K562 (cell line): ENCODE data around the gene SLC26A5. TPM values are rescaled to one million over a fixed set of nuclear protein-coding genes. Genes with fewer than 3 reads are reported as not detected.
A peak's percentile ranks its signal among the peaks of the same experiment; 100 is the strongest.

Experiments
- ATAC-seq: fragments of 200-7000 bp; cut with Tn5 transposase; 3 replicates; pipeline ENCODE4 v1.9.1; 2020; ENCODE audit warnings: moderate library complexity
- BruUV-seq: library from RNA; stranded (reverse); fragments of 400-500 nt; replicated peaks from 2 replicates; lab custom pipeline; 2021; lab: Mats Ljungman, UMichigan
- CTCF ChIA-PET: fragments of 300-600 bp; formaldehyde crosslinking; extraction: SDS; loops from one replicate; lab custom pipeline; 2021; ENCODE audit warnings: low intra/inter-chr PET ratio; lab: Yijun Ruan, JAX
- POLR2A ChIA-PET: fragments of 300-600, 350-650 bp; sonication (Branson Sonifier 250); formaldehyde crosslinking; extraction: SDS; loops from one replicate; lab custom pipeline; 2021; ENCODE audit warnings: antibody characterized with exemption, inconsistent platforms; lab: Yijun Ruan, JAX
- DNase-seq, 4 experiments: peaks; one replicate each; pipeline versions ENCODE4 v3.0.0 to v3.0.0-alpha.2; 2011 to 2018; ENCODE audit warnings: low spot score in 3 of 4, mixed read lengths in 3 of 4; ENCODE audit errors: extremely low read depth in 1 of 4
- FAIRE-seq: peaks from 2 replicates; lab custom pipeline; 2011; peaks lifted over from hg19 to GRCh38; lab: Jason Lieb, UNC
- H2AFZ ChIP-seq: 2 replicates; pipeline ENCODE4 v1.6.0; 2011; ENCODE audit warnings: low read depth, low read length, control low read depth, inconsistent platforms
- H3K27ac ChIP-seq: fragments of 200-600 bp; 3 replicates; pipeline ENCODE4 v1.8.0; 2011; ENCODE audit warnings: low read depth, mild to moderate bottlenecking, control low read depth, inconsistent platforms, low read length, moderate library complexity, mixed read lengths; ENCODE audit errors: extremely low read depth
- H3K27me3 ChIP-seq, 2 experiments: fragments of 300-600 bp in 1 of 2; 2 replicates in 1 of 2; 3 replicates in 1 of 2; pipeline versions ENCODE4 v1.6.0 to v1.8.0; 2011; ENCODE audit warnings: inconsistent platforms in 2 of 2, low read length in 2 of 2, mild to moderate bottlenecking in 1 of 2, mixed read lengths in 1 of 2, moderate library complexity in 1 of 2; ENCODE audit not compliant: control insufficient read depth in 2 of 2, insufficient read depth in 2 of 2
- H3K36me3 ChIP-seq: fragments of 300-600 bp; 3 replicates; pipeline ENCODE4 v1.8.0; 2011; ENCODE audit warnings: mild to moderate bottlenecking, low read length, inconsistent platforms; ENCODE audit not compliant: control insufficient read depth, insufficient read depth
- H3K4me1 ChIP-seq, 2 experiments: fragments of 200-600 bp in 1 of 2; replicated peaks in 1 of 2; 2 replicates in 1 of 2; 3 replicates in 1 of 2; pipeline versions ENCODE4 v1.5.1 to v1.8.0; 2011; ENCODE audit warnings: inconsistent platforms in 2 of 2, low read length in 2 of 2, mild to moderate bottlenecking in 1 of 2, mixed read lengths in 1 of 2, moderate library complexity in 1 of 2; ENCODE audit not compliant: control insufficient read depth in 2 of 2, insufficient read depth in 2 of 2
- H3K4me2 ChIP-seq: 2 replicates; pipeline ENCODE4 v1.6.1; 2011; ENCODE audit warnings: low read length, control low read depth, inconsistent platforms, mixed read lengths; ENCODE audit not compliant: insufficient read depth
- H3K4me3 ChIP-seq: fragments of 200-600 bp; sonication (generic), shearing (Covaris generic); 2 replicates; pipeline ENCODE4 v1.5.1; 2016; ENCODE audit warnings: control low read depth, inconsistent platforms
- H3K79me2 ChIP-seq: fragments of 200-600 bp; 3 replicates; pipeline ENCODE4 v1.8.0; 2011; ENCODE audit warnings: low read length, inconsistent platforms; ENCODE audit not compliant: control insufficient read depth, insufficient read depth
- H3K9ac ChIP-seq, 2 experiments: 2 replicates each; pipeline versions ENCODE4 v1.6.0 to v1.6.1; 2011; ENCODE audit warnings: low read depth in 2 of 2, low read length in 2 of 2, control low read depth in 1 of 2, inconsistent platforms in 1 of 2, mild to moderate bottlenecking in 1 of 2, mixed read lengths in 1 of 2; ENCODE audit not compliant: insufficient read depth in 1 of 2
- H3K9me1 ChIP-seq: one replicate; pipeline ENCODE4 v1.6.0; 2011; ENCODE audit warnings: inconsistent platforms, mild to moderate bottlenecking, low read length, moderate library complexity; ENCODE audit not compliant: control insufficient read depth, insufficient read depth
- H3K9me3 ChIP-seq: replicated peaks from 2 replicates; pipeline ENCODE4 v1.5.1; 2011; ENCODE audit warnings: low read depth, low read length, inconsistent platforms; ENCODE audit not compliant: control insufficient read depth, insufficient read depth
- H4K20me1 ChIP-seq: replicated peaks from 2 replicates; pipeline ENCODE4 v1.6.1; 2011; ENCODE audit warnings: low read length, inconsistent platforms, mixed read lengths; ENCODE audit not compliant: control insufficient read depth, insufficient read depth
- CHD1 ChIP-seq: fragments of 200-600 bp; sonication (generic); IDR thresholded peaks from one replicate; pipeline ENCODE4 v1.6.1; 2012; ENCODE audit warnings: mild to moderate bottlenecking, moderate library complexity, low read length, inconsistent platforms
- ELF4 ChIP-seq: fragments of 450-650 bp; formaldehyde crosslinking; IDR thresholded peaks from 2 replicates; pipeline ENCODE4 v1.4.0; 2022; ENCODE audit warnings: missing genetic modification characterization
- HNRNPK ChIP-seq: fragments of 200-400 bp; formaldehyde crosslinking; IDR thresholded peaks from one replicate; pipeline ENCODE4 v1.6.1; 2018; ENCODE audit warnings: mild to moderate bottlenecking, low read depth, low read length; ENCODE audit not compliant: poor library complexity, severe bottlenecking
- ILK ChIP-seq: fragments of 450-650 bp; IDR thresholded peaks from 2 replicates; pipeline ENCODE4 v1.6.1; 2016; ENCODE audit warnings: missing genetic modification characterization, low read depth, mild to moderate bottlenecking, missing compliant biosample characterization, moderate library complexity, borderline replicate concordance
- LCOR ChIP-seq: sonication (generic); formaldehyde crosslinking; IDR thresholded peaks from 2 replicates; pipeline ENCODE4 v1.8.0; 2022; ENCODE audit warnings: mild to moderate bottlenecking, missing genetic modification reagents
- MCM5 ChIP-seq: fragments of 450-650 bp; IDR thresholded peaks from 2 replicates; pipeline ENCODE4 v1.6.1; 2016; ENCODE audit warnings: low read depth
- STAG1 ChIP-seq: sonication (generic); formaldehyde crosslinking; IDR thresholded peaks from 2 replicates; pipeline ENCODE4 v1.5.0; 2020; ENCODE audit warnings: missing genetic modification reagents, borderline replicate concordance
- TBL1XR1 ChIP-seq, 2 experiments: IDR thresholded peaks; 2 replicates each; pipeline ENCODE4 v1.6.1; 2012; ENCODE audit warnings: improper control_type of control experiment in 2 of 2, low read length in 2 of 2, mild to moderate bottlenecking in 1 of 2
- ZEB2 ChIP-seq: fragments of 450-650 bp; IDR thresholded peaks from 2 replicates; pipeline ENCODE4 v1.6.1; 2016
- WGBS: fragments of 100-300 bp; shearing (Covaris generic); methylation state at CpG from one replicate; pipeline ENCODE4 v1.1.6; 2016; ENCODE audit warnings: low coverage, mixed read lengths; ENCODE audit not compliant: insufficient coverage; ENCODE audit errors: missing lambda C conversion rate; 5-methylcytosine and 5-hydroxymethylcytosine counted together
- in situ Hi-C: fragments of 300-500 bp; cut with MboI; formaldehyde crosslinking; loops from 4 replicates; pipeline ENCODE4 v1.15.0; 2018; ENCODE audit warnings: inconsistent platforms, mixed read lengths
- intact Hi-C: fragments of 100-400 bp; cut with micrococcal nuclease; formaldehyde crosslinking; loops from 2 replicates; pipeline ENCODE4 v1.14.2; 2022
- polyA plus RNA-seq, 8 experiments: library from polyadenylated mRNA; depleted of rRNA in 4 of 8; stranded (reverse) in 5 of 8; unstranded in 3 of 8; fragments of >200 nt; fragmentation: Nextera tagmentation in 2 of 8; fragmentation: Illumina TruSeq in 1 of 8; extraction: Ambion mirVana in 2 of 8; extraction: Trizol in 1 of 8; gene quantifications; 2 replicates each; pipeline versions ENCODE4 v1.2.1 to v1.2.3, GENCODE V29; 2011 to 2014; ENCODE audit warnings: inconsistent platforms in 1 of 8, missing spikeins in 1 of 8
- total RNA-seq, 7 experiments: library from RNA; depleted of rRNA in 6 of 7; stranded (reverse); fragments of >200 nt in 6 of 7; fragmentation: Illumina TruSeq in 2 of 7; extraction: Trizol in 2 of 7; gene quantifications; 2 replicates each; pipeline versions ENCODE4 v1.2.1 to v1.2.3, GENCODE V29; 2011 to 2021; ENCODE audit warnings: low replicate concordance in 1 of 7
- TF ChIP-seq, protein P1 (sequence below), 2 experiments: fragments of 450-650 bp; conservative IDR thresholded peaks; 2 replicates each; pipeline ENCODE4 v1.6.1; 2017; ENCODE audit warnings: mild to moderate bottlenecking in 2 of 2, moderate library complexity in 2 of 2
- TF ChIP-seq, protein P2 (sequence below): fragments of 250-450 bp; sonication (Bioruptor Pico); IDR thresholded peaks from 2 replicates; pipeline ENCODE4 v1.5.0; 2021

SLC26A5 gene
- total and polyA plus RNA-seq, 9 of the 15 experiments (the other 6 are each of a cell fraction or from before 2014, with no cell fraction given): not detected

DNA sequence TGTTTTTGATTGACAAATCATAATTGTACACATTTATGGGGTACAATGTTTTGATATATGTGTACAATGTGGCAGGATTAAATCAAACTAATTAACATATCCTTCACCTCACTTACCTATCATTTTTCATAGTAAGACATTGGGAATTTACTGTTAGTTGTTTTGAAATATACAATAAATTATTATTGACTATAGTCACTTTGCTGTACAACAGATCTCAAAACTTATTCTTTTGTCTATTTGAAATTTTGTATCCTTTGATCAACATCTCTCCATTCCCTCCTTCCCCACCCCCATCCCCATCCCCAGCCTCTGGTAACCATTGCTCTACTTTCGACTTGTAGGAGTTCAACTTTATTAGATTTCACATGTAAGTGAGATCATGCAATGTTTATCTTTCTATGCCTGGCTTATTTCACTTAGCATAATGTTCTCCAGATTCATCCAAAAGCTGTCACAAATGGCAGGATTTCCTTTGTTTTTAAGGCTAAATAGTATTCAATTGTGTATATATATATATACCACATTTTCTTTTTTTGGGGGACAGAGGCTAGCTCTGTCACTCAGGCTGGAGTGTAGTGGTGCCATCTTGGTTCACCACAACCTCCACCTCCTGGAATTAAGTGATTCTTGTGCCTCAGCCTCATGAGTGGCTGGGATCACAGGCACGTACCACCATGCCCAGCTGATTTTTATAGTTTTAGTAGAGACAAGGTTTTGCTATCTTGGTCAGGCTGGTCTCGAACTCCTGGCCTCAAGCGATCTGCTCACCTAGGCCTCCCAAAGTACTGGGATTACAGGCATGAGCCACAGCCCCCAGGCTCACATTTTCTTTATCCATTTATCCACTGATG, 23.3 kb upstream of the SLC26A5 start:
- intact Hi-C loops (no loop called here), in situ Hi-C loops (no loop called here)
- 14% methylated on average over 4 of the region's 4 CpGs for WGBS
- no peaks in the 10 kb centered on the region; the same call in 2 of the 3 replicates for H3K36me3 ChIP-seq
- no peak for FAIRE-seq
- ChIA-PET CTCF (no interaction called here), POLR2A (no interaction called here)
- H3K9me3 ChIP-seq: no peaks in the 10 kb centered on the region
- H3K27ac ChIP-seq: no peak overlapping the region
- H2AFZ ChIP-seq: no peak overlapping the region
- H3K4me1 ChIP-seq: no peaks in the 10 kb centered on the region
- H4K20me1 ChIP-seq: no peaks in the 10 kb centered on the region
- H3K79me2 ChIP-seq: no peaks in the 10 kb centered on the region
- H3K4me2 ChIP-seq: no peak overlapping the region
- no peak overlapping the region for H3K9ac ChIP-seq
- no peaks in the 10 kb centered on the region; a peak in 1 of 5 replicates for H3K27me3 ChIP-seq
- H3K9me1 ChIP-seq: no peaks in the 10 kb centered on the region
- BruUV-seq: no TSS peak
- ATAC-seq: no peak
- H3K4me3 ChIP-seq: no peak overlapping the region
- peak; percentile 39 for TF ChIP-seq HNRNPK
- TF ChIP-seq ILK (tag): no peak
- no peak for DNase-seq

DNA sequence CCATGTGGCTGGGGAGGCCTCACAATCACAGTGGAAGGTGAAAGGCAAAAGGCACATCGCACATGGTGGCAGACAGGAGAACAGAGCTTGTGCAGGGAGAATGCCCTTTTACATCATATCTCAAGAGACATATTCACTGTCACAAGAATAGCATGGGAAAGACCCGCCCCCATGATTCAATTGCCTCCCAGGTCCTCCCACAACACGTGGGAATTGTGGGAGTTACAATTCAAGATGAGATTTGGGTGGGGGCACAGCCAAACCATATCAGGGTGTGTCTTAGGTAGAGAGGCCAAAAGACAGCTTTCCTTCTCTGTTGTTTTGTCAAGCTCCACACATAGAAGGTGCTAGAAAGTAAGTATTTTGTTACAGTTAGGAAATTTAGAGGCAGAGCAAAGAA, 20.8 kb upstream of the SLC26A5 start:
- Histone ChIP-seq H3K4me1 (no peaks in the 10 kb centered on the region), H3K4me2 (no peak overlapping the region), H3K27ac (no peak overlapping the region), H4K20me1 (no peaks in the 10 kb centered on the region), H3K4me3 (no peak overlapping the region), H3K9me1 (no peaks in the 10 kb centered on the region), H3K27me3 (peaks cover 6 to 14% of the 10 kb centered on the region in 2 experiments; a peak in 4 of 5 replicates), H3K79me2 (no peaks in the 10 kb centered on the region), H3K36me3 (no peaks in the 10 kb centered on the region), H3K9ac (no peak overlapping the region), H3K9me3 (no peaks in the 10 kb centered on the region), H2AFZ (peak overlapping the region; percentile 9; the same call in 1 of the 2 replicates)
- ATAC-seq (peak; percentile 82), DNase-seq (peak in 1 of 4 experiments; percentile 63), FAIRE-seq (peak; percentile 79)
- intact Hi-C loops (no loop called here), in situ Hi-C loops (no loop called here)
- WGBS: 5% methylated on average over 3 of the region's 3 CpGs
- POLR2A ChIA-PET: interaction anchor here (0.6 to 0.8 kb wide), 2 partner anchors 14 to 682 kb away, joined by 3 to 4 read pairs; no protein-coding TSS in a partner anchor
- BruUV-seq: no TSS peak
- CTCF ChIA-PET: no interaction called here
- TF ChIP-seq, protein P1, sequence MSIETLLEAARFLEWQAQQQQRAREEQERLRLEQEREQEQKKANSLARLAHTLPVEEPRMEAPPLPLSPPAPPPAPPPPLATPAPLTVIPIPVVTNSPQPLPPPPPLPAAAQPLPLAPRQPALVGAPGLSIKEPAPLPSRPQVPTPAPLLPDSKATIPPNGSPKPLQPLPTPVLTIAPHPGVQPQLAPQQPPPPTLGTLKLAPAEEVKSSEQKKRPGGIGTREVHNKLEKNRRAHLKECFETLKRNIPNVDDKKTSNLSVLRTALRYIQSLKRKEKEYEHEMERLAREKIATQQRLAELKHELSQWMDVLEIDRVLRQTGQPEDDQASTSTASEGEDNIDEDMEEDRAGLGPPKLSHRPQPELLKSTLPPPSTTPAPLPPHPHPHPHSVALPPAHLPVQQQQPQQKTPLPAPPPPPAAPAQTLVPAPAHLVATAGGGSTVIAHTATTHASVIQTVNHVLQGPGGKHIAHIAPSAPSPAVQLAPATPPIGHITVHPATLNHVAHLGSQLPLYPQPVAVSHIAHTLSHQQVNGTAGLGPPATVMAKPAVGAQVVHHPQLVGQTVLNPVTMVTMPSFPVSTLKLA (conservative IDR thresholded peaks at IDR 0.05): peak in 1 of 2 experiments; percentile 36; a peak in 1 of 4 replicates
- TF ChIP-seq TBL1XR1 (IDR thresholded peaks at IDR 0.05; ENCODE audit: low read length in 2 of 2) (no peak), ZEB2 (no peak), ELF4 (CRISPR knock-in tag) (no peak), MCM5 (no peak), CHD1 (no peak), STAG1 (CRISPR knock-in tag) (no peak), LCOR (CRISPR knock-in tag) (no peak)
- TF ChIP-seq, protein P2, sequence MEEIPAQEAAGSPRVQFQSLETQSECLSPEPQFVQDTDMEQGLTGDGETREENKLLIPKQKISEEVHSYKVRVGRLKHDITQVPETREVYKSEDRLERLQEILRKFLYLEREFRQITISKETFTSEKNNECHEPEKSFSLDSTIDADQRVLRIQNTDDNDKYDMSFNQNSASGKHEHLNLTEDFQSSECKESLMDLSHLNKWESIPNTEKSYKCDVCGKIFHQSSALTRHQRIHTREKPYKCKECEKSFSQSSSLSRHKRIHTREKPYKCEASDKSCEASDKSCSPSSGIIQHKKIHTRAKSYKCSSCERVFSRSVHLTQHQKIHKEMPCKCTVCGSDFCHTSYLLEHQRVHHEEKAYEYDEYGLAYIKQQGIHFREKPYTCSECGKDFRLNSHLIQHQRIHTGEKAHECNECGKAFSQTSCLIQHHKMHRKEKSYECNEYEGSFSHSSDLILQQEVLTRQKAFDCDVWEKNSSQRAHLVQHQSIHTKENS (CRISPR knock-in tag): no peak
